Prostate gland (tissue), 2 donors: ENCODE results near the gene ZP1.

Experiments used
- POLR2A ChIP-seq: fragments of 450-650 bp; IDR thresholded peaks from one replicate; pipeline ENCODE4 v1.6.1; 2016; ENCODE audit warnings: antibody characterized with exemption, mild to moderate bottlenecking
- POLR2AphosphoS5 ChIP-seq: sonication (generic); formaldehyde crosslinking; IDR thresholded peaks from one replicate; pipeline ENCODE4 v1.6.1; 2017; ENCODE audit warnings: antibody characterized with exemption
- TF ChIP-seq, protein P1 (sequence below), 4 experiments: fragments of 200-600 bp in 2 of 4; fragments of 450-650 bp in 2 of 4; sonication (generic) in 2 of 4; IDR thresholded peaks; 1 replicate in 3 of 4; 2 replicates in 1 of 4; pipeline ENCODE4 v1.5.1; 2016 to 2019; ENCODE audit warnings: antibody characterized with exemption in 4 of 4, mild to moderate bottlenecking in 2 of 4, moderate library complexity in 2 of 4

DNA sequence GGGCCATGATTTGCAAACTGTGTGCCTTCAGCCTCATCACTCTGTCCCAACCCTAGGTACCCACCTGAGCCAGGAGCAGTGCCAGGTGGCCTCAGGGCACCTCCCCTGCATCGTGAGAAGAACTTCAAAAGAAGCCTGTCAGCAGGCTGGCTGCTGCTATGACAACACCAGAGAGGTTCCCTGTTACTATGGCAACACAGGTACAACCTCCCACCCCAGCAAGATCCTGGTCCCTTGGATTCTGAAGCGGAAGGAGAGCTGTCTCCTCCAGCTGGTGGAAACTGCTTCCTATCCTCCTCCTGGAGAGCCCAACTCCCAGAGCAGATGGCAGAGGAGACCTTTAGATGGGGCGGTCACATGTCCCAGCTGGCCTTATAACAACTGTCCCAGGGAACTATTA is 2.9 kb downstream of the ZP1 start:
- TF ChIP-seq, protein P1, sequence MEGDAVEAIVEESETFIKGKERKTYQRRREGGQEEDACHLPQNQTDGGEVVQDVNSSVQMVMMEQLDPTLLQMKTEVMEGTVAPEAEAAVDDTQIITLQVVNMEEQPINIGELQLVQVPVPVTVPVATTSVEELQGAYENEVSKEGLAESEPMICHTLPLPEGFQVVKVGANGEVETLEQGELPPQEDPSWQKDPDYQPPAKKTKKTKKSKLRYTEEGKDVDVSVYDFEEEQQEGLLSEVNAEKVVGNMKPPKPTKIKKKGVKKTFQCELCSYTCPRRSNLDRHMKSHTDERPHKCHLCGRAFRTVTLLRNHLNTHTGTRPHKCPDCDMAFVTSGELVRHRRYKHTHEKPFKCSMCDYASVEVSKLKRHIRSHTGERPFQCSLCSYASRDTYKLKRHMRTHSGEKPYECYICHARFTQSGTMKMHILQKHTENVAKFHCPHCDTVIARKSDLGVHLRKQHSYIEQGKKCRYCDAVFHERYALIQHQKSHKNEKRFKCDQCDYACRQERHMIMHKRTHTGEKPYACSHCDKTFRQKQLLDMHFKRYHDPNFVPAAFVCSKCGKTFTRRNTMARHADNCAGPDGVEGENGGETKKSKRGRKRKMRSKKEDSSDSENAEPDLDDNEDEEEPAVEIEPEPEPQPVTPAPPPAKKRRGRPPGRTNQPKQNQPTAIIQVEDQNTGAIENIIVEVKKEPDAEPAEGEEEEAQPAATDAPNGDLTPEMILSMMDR (IDR thresholded peaks at IDR 0.05): no peak
- TF ChIP-seq POLR2A (no peak), POLR2AphosphoS5 (no peak)
